Stimulated activated CD4-positive, alpha-beta T cell treated with anti-CD3 and anti-CD28 coated beads, TNF-alpha, amount 100 ng/mL, for 1 hour (primary cell): Measurements from ENCODE around the gene WASF2.

Experiments
- DNase-seq, 3 donors: peaks; one replicate each; pipeline ENCODE4 v3.0.0-alpha.2; 2020; ENCODE audit warnings: low read depth in 3 of 3, low spot score in 1 of 3

WASF2 gene

DNA sequence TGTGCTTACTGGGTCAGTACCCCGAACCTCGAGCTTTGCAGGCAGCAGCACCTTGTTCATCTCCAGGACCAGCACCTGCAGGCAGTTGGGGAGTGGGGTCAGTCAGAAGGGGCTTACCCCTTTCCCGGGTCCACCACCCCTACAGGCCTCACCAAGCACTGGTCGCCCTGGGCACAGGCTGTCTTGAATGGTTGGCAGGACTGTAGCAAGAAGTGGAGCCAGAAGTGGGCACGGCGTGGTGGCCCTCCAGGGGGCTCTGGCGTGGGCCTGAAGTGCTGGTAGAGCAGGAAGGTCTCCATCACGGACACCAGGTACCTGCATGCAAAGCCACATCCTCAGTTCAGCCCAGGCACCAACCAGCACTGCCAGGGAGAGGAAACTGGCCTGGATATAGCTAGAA lies 128.4 kb downstream of the WASF2 start:
- no peak for DNase-seq

DNA sequence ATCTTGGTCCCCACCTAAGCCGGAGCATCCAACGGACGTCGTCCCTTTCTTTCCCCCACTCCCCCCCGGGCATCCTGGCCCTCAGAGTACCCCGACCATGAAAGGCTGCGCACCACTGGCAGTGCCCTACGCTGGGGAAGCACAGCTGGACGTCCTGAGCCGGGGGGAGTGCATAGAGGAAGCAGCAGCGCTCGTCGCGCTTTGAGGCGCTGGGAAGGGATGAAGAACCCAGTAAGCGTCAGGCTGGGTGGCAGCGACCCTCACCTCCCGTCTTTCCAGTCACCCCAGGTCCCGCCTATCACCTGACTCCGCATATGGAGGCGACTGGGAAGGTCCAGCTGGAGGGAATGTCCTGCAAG lies 128.9 kb downstream of the WASF2 start:
- no peak for DNase-seq

DNA sequence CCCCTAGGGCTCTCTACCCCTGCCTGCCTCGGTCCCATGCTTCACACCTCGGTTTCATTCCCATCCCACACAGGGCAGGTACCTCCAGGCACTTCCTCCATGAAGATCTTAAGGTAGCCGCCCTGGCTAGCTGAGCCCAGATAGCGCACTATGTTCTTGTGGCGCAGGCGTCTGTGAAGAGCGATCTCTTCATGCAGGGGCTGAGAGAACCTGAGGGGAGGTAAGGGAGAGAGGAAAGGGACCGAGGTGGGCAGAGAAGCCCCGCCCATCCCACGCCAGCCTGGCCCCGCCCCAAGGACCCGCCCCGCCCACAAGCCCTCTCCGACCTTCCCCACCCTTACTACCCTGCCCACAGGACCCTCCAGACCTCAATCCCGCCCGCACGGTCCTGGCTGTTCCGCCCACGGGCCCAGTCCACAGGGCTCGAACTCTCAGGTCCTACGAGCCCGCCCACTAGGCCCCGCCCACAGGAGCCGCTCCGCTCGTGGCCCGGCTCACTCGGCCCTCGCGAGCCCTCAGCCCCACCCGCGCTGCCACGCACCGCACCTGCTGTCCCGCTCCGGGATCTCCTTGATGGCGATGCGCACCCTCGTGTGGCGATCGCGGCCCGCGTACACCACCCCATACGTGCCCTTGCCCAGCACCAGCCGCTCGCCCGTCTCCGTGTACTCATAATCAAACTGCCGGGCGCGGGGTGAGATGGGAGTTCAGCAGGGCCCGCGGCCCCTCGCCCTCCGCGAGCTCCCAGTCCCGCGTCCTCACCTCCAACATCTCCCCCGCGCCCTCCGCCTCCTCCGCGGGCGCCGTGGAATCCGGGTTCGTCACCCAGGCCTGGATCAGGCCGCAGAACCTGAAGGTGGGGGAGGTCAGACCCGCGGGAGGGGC lies 129.6 kb downstream of the WASF2 start:
- peak in 1 of 3 donors; percentile 29 for DNase-seq

DNA sequence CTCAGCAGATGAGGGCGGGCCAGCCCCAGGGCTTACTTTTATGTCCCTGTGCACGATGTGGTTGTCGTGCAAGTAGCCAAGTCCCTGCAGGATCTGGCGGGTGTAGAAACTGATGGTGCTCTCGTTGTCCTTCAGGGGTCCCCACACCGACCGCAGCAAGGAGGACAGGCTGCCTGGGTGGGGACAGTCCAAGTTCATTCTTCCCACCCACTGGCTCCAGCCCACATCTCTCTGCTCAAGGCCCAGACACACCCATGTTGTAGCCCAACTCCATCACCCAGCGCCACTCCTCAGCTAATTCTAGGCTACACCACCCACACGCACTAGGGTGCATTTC lies 130.2 kb downstream of the WASF2 start:
- no peak for DNase-seq

DNA sequence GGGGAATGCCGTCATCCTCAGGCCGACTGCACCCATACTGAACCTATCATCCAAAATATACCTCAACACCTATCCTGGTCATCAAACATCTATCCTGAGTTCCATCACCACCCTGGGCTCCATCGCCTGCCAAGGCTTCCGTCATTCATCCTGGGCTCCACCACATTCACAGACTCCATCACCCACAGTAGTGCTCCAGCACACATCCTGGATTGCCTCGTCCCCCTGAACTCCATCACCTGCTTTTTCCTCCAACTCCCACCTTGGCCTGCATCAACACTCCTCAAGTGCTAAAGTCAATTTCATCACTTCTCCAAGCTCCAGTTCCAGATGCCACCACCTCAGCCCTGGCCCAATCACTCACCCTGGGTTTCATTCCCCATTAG lies 131.0 kb downstream of the WASF2 start:
- DNase-seq: no peak

DNA sequence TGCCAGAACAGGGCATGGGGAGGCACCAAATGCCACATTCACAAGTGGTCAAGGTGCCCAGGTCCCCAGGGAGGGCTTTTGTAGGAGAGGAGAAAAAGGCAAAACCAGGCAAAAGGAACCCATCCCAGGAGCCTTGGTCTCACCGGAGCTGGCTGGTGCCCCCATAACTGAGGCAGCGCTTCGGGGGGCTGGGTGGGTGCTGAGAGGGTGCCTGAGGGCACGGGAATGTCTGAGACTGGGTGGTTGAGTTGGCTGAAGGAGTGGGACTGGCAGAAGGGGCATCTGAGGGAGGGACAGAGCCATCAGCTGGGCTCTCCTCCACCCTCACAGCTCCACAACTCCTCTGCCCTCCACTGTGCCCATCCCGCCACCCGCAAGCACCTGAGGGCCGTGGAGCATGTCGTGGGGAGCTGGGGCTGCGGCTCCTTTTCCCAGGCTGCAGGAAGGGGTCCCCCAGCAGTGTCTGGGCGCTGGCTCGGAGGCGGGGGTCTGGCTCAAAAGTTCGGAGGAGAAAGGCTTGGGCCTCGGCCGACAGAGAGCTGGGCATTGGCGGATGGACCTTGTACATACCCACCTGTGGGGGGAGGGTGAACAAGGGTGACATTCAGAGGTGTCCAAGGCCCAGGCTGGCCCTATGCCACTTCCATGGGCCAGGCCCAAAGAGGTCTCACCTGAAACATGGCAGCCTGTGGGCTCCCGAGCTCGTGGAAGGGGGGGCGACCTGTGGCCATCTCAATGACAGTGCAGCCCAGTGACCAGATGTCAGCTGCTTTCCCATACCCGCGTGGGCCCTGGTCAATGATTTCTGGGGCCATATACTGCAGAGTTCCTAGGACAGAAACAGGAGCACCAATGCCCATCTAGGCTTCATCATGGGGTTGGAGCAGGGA lies 131.7 kb downstream of the WASF2 start:
- DNase-seq: no peak

DNA sequence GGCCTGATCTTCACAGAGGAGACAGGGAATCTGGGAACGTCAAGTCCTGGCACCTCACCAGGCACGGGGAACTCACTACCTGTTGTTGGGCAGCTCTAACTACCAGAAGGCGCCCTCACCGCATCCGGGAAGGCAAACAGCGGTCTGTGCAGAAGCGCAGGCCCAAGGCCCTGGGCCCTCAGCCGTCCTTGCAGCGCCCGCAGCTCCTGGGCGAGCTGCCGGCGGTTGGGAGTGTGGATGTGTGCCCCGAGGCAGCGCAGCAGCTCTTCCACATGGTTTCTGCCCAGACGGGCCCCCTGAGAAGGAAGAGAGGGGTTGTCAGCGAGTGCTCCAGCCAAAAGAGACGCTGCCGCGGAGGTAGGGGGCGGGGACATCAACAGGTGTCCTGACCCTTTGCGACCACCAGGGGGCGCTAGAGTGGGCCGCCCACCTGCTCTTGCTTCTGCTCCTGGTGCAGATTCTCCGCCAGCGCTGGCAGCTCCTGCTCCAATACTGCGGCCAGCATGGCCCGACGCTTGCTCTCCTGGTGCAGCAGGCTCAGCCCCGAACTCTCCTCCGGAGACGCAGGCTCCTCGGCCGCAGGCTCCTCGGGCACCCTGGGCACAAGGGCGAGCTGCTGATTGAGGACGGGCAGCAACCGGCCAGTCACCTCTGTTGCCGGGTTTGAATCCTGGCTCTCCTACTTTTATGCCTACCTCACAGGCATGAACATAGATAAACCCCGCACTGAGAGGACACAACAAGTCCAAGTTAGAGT lies 132.5 kb downstream of the WASF2 start:
- peak; percentile 56 to 80 (median 69) for DNase-seq

DNA sequence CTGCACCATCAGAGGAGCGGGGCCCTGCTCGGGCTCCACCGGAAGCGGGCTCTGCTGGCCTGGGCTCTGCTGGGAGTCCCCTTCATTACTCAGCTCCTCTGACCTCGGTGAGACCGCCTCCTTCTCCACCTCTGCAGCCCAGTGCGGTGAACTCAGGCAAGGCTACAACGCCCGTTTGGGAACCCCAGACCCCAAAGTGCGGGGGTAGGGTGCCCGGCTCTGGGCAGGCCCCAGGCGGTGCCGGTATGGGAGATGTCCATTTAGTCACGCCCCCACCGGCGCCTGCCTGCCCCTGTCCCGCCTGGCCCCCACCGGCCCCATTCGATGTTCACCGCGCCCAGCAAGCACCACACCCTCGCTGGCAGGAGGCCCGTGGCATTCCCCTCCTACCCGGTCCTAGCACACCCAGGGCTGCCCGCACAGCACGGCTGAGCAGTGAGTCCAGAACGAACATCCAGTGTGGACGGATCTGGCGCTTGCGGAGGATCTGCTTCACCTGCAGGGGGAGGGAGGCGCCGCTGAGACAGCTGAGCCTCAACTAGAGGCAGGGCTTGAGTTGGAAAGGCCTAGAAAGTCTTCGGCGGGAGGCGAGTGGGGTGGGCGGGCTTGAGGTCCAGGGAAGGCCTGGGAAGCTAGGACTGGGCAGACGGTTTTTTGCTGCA lies 133.2 kb downstream of the WASF2 start:
- DNase-seq: peak in 1 of 3 donors; percentile 27

DNA sequence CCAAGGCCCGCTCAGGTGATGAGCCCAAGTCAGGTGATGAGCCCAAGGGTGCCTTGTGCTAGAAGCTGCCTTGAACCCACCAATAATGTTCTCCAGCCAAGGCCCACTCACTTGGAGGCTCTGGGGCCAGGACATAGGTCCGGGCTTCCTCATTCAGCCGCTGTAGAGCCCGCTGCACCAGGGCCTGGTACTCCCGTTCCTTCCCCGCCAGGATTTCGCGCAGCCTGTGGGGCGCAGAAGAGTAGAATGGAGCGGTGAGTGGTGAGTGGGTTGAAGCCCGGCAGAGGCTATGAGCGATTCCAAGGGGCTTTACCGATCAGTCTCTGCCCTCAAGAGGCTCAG lies 133.7 kb downstream of the WASF2 start:
- DNase-seq: no peak

DNA sequence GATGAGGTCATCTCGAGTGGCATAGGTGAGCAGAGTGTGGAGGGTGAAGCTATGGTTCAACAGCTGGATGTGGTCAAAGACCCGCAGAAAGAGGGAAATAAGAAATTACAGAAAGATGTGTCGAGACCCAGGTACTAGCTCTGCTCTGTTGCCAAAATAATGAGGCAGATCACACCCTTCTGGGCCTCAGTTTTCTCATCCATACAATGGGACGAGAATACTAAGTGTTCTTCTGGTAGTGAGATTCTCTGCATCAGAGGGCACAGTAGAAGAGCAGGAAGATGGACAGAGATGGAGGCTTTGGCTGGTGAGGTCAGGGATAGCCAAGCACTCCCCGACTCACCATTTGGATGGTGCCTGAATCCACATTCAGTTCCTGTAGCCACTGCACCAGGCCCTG lies 134.3 kb downstream of the WASF2 start:
- DNase-seq: no peak
